HL-60 (cell line): ENCODE results near the gene RBM6.

Experiments
- DNase-seq, 2 experiments: peaks; one replicate each; pipeline ENCODE4 v3.0.0-alpha.2; 2010 to 2020; ENCODE audit warnings: low read depth in 1 of 2, low spot score in 1 of 2
- H3K27ac ChIP-seq: fragments of 250-450 bp; sonication (Bioruptor Pico); replicated peaks from 2 replicates; pipeline ENCODE4 v1.5.1; 2020; ENCODE audit warnings: mild to moderate bottlenecking, moderate library complexity
- H3K27me3 ChIP-seq: fragments of 250-450 bp; sonication (Bioruptor Pico); 2 replicates; pipeline ENCODE4 v1.5.1; 2021; ENCODE audit warnings: mild to moderate bottlenecking, moderate library complexity; ENCODE audit not compliant: insufficient read depth, poor library complexity, severe bottlenecking
- H3K4me3 ChIP-seq: replicated peaks from 2 replicates; pipeline ENCODE4 v1.5.1; 2011; ENCODE audit warnings: mild to moderate bottlenecking, control low read depth, low read length; ENCODE audit not compliant: insufficient read depth
- GABPA ChIP-seq: IDR thresholded peaks from 2 replicates; pipeline ENCODE4 v1.6.1; 2012; ENCODE audit warnings: low read depth
- POLR2AphosphoS5 ChIP-seq: IDR thresholded peaks from 2 replicates; pipeline ENCODE4 v1.6.1; 2012; ENCODE audit warnings: low read depth
- REST ChIP-seq: IDR thresholded peaks from 2 replicates; pipeline ENCODE4 v1.6.1; 2012; ENCODE audit warnings: low read depth; ENCODE audit not compliant: insufficient replicate concordance
- SPI1 ChIP-seq: IDR thresholded peaks from 2 replicates; pipeline ENCODE4 v1.6.1; 2012; ENCODE audit warnings: low read depth, mild to moderate bottlenecking, borderline replicate concordance
- TF ChIP-seq, protein P1 (sequence below): IDR thresholded peaks from one replicate; pipeline ENCODE4 v1.5.1; 2011; ENCODE audit warnings: low read length, control low read depth, inconsistent platforms; ENCODE audit not compliant: insufficient read depth

Gene RBM6

GRCh38 chr3:50100956-50101845, 161.3 kb downstream of the RBM6 start:
- Histone ChIP-seq H3K4me3 (no peak overlapping the region), H3K27me3 (no peaks in the 10 kb centered on the region), H3K27ac (no peak overlapping the region)
- DNase-seq, result no peak
- no peak for TF ChIP-seq POLR2AphosphoS5
- TF ChIP-seq REST, result no peak
- TF ChIP-seq, protein P1, sequence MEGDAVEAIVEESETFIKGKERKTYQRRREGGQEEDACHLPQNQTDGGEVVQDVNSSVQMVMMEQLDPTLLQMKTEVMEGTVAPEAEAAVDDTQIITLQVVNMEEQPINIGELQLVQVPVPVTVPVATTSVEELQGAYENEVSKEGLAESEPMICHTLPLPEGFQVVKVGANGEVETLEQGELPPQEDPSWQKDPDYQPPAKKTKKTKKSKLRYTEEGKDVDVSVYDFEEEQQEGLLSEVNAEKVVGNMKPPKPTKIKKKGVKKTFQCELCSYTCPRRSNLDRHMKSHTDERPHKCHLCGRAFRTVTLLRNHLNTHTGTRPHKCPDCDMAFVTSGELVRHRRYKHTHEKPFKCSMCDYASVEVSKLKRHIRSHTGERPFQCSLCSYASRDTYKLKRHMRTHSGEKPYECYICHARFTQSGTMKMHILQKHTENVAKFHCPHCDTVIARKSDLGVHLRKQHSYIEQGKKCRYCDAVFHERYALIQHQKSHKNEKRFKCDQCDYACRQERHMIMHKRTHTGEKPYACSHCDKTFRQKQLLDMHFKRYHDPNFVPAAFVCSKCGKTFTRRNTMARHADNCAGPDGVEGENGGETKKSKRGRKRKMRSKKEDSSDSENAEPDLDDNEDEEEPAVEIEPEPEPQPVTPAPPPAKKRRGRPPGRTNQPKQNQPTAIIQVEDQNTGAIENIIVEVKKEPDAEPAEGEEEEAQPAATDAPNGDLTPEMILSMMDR, result no peak
- TF ChIP-seq SPI1, result no peak
- TF ChIP-seq GABPA, result no peak

DNA sequence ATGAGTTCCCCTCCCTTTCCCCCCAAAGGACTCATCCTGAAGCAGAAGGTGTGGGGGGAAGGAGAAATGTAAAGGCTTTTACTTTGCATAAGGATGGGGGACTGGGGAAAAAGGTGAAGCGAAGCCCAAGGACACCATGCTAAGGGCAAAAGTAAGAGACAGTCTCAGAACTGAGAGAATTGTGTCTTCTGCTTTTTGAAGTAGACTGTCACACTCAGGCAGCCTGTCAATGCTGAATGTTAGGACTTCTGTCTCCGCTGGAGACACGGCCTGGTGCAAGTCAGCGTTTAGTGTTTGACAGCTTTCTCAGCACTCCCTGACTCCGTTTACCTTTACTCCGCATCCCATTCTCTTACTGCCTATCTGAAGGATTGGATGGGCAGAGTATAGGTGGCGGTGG, 162.6 kb downstream of the RBM6 start:
- Histone ChIP-seq H3K27me3 (no peaks in the 10 kb centered on the region), H3K27ac (no peak overlapping the region), H3K4me3 (no peak overlapping the region)
- no peak for DNase-seq
- TF ChIP-seq POLR2AphosphoS5 (no peak; the same call in 1 of the 2 replicates), REST (no peak), GABPA (no peak)

DNA sequence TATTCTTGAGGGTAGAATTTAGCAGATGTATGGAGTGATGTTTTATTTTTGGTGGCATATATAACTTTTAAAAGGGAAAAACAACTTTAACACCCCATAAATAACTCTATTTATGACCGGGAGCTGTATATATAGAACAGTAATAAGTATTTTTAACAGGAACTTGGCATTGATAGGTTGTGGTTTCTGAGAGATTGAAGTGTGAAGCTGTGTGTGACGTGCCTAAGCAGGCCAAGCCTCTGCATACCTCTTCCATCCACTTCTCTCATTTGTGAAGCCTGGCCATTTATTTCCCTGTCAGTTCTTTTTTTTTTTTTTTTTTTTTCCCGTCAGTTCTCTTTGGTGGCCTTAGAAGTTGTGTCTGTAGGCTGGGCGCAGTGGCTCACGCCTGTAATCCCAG, 171.8 kb downstream of the RBM6 start:
- H3K27ac ChIP-seq, result no peak overlapping the region
- no peak for DNase-seq
- H3K27me3 ChIP-seq, result no peaks in the 10 kb centered on the region
- TF ChIP-seq, protein P1, result no peak
- no peak overlapping the region for H3K4me3 ChIP-seq

GRCh38 chr3:50112462-50112861, 172.5 kb downstream of the RBM6 start:
- H3K27me3 ChIP-seq, result no peaks in the 10 kb centered on the region
- DNase-seq, result no peak
- no peak overlapping the region for H3K4me3 ChIP-seq
- TF ChIP-seq REST (no peak), GABPA (no peak), SPI1 (no peak), POLR2AphosphoS5 (no peak)
- TF ChIP-seq, protein P1, result no peak
- H3K27ac ChIP-seq, result no peak overlapping the region
